Panc1 (cell line): ENCODE measurements around the gene ATP11A. TPM values are rescaled to one million over a fixed set of nuclear protein-coding genes. Genes with fewer than 3 reads are reported as not detected.

Source experiments
- ATAC-seq: fragments of 200-7000 bp; cut with Tn5 transposase; 2 replicates; pipeline ENCODE4 v1.9.1; 2020; ENCODE audit warnings: mild to moderate bottlenecking, moderate library complexity
- BruUV-seq: library from RNA; stranded (reverse); fragments of 400-500 nt; replicated peaks from 2 replicates; lab custom pipeline; 2021; lab: Mats Ljungman, UMichigan
- CTCF ChIA-PET: fragments of 300-600 bp; sonication (Branson Sonifier 250); formaldehyde crosslinking; loops from one replicate; lab custom pipeline; 2022; ENCODE audit warnings: antibody characterized with exemption; lab: Charles Lee
- POLR2A ChIA-PET: fragments of 300-600 bp; sonication (Branson Sonifier 250); formaldehyde crosslinking; loops from one replicate; lab custom pipeline; 2022; ENCODE audit warnings: antibody characterized with exemption; lab: Charles Lee
- DNase-seq: peaks from one replicate; pipeline ENCODE4 v3.0.0-alpha.2; 2010; ENCODE audit warnings: low read depth, low spot score
- H3K27ac ChIP-seq: 2 replicates; pipeline ENCODE4 v1.5.1; 2011; ENCODE audit warnings: mild to moderate bottlenecking, low read length, inconsistent platforms
- H3K27me3 ChIP-seq: fragments of 200-500 bp; sonication (Bioruptor generic); 2 replicates; pipeline ENCODE4 v1.6.0; 2014; ENCODE audit warnings: low read length, inconsistent platforms; ENCODE audit not compliant: control insufficient read depth, insufficient read depth
- H3K36me3 ChIP-seq: fragments of 200-500 bp; sonication (Bioruptor generic); 2 replicates; pipeline ENCODE4 v1.5.1; 2014; ENCODE audit warnings: inconsistent platforms, mild to moderate bottlenecking, low read length, moderate library complexity; ENCODE audit not compliant: control insufficient read depth, insufficient read depth
- H3K4me1 ChIP-seq: 2 replicates; pipeline ENCODE4 v1.5.1; 2011; ENCODE audit warnings: inconsistent platforms, mild to moderate bottlenecking, low read length, moderate library complexity; ENCODE audit not compliant: control insufficient read depth, insufficient read depth
- H3K4me3 ChIP-seq, 2 experiments: 2 replicates each; pipeline ENCODE4 v1.5.1; 2011 to 2012; ENCODE audit warnings: low read depth in 2 of 2, low read length in 2 of 2, mild to moderate bottlenecking in 2 of 2, inconsistent platforms in 1 of 2, moderate library complexity in 1 of 2
- H3K9me3 ChIP-seq: fragments of 200-500 bp; sonication (Bioruptor generic); 2 replicates; pipeline ENCODE4 v1.5.1; 2014; ENCODE audit warnings: low read depth, mild to moderate bottlenecking, inconsistent platforms, low read length, moderate library complexity; ENCODE audit not compliant: control insufficient read depth, insufficient read depth
- POLR2AphosphoS5 ChIP-seq: IDR thresholded peaks from 2 replicates; pipeline ENCODE4 v1.6.1; 2012; ENCODE audit warnings: mild to moderate bottlenecking, low read depth, low read length, moderate library complexity
- SIN3A ChIP-seq: IDR thresholded peaks from 2 replicates; pipeline ENCODE4 v1.6.1; 2012; ENCODE audit warnings: low read depth, mild to moderate bottlenecking, low read length, moderate library complexity, borderline replicate concordance; ENCODE audit not compliant: insufficient read depth
- TCF7L2 ChIP-seq: IDR thresholded peaks from 2 replicates; pipeline ENCODE4 v1.6.1; 2011; ENCODE audit warnings: mild to moderate bottlenecking, low read depth, low read length, inconsistent platforms
- in situ Hi-C: cut with HindIII; loops from 2 replicates; pipeline ENCODE4 v1.10.0; 2016; ENCODE audit warnings: low sequenced_read_pairs, low pct_unique_long_range_greater_than_20kb
- intact Hi-C: fragments of 100-400 bp; cut with micrococcal nuclease; formaldehyde crosslinking; loops from one replicate; pipeline ENCODE4 v1.10.0; 2022; ENCODE audit not compliant: unreplicated experiment
- total RNA-seq: library from RNA; stranded (reverse); gene quantifications from one replicate; pipeline ENCODE4 v1.2.1, GENCODE V29; 2021; ENCODE audit not compliant: unreplicated experiment
- TF ChIP-seq, protein P1 (sequence below), 2 experiments: IDR thresholded peaks; 2 replicates each; pipeline ENCODE4 v1.6.1; 2011 to 2012; ENCODE audit warnings: low read depth in 2 of 2, control low read depth in 1 of 2, low read length in 1 of 2, mild to moderate bottlenecking in 1 of 2, moderate library complexity in 1 of 2; ENCODE audit not compliant: insufficient read depth in 1 of 2
- TF ChIP-seq, protein P2 (sequence below): fragments of 450-650 bp; IDR thresholded peaks from 2 replicates; pipeline ENCODE4 v1.5.1; 2017; ENCODE audit warnings: mild to moderate bottlenecking

Gene ATP11A
- total RNA-seq, 1 experiment from 2014 or later, result 85.8 TPM

DNA sequence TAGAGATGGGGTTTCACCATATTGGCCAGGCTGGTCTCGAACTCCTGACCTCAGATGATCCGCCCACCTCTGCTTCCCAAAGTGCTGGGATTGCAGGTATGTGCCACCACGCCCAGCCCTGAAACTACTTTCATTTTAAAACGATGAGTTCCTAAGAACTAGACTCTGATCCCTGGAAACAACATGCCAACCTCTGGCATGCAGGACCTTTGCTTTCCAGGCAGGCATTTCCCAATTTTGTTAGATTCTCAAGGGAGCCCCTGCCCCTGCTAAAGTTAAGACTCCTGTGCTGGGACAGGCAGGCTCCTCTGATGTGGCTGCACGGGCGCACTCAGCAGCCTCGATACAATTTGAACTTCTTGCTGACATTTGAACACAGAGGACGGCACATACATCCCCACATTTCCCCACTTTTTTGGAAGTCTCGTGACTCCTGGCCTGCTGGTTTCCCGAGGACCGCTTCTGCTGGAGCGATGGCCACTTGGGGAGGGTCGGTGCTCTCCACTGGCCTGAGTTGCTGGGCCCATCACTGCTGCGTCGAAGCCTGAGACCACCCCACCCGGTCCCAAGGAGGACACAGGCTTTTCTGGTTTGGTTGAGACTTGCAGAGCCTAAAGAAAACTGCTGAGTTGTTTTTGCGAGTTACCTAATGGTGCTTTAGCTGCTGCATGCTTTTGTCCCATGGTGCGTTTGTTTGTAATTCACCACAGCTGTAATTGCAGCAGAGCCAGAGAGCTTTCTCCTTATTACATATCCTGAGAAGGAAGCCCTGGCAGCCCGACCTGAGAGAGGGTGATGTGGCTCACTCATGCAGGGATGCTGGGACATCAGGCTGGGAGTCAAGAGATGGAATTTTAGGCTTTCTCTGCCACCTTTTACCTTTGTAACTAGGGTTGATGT, 8.2 kb downstream of the ATP11A start:
- H3K9me3 ChIP-seq, result no peaks in the 10 kb centered on the region
- TF ChIP-seq TCF7L2, result no peak
- no peak for TF ChIP-seq SIN3A
- no peak for TF ChIP-seq POLR2AphosphoS5
- TF ChIP-seq, protein P1, sequence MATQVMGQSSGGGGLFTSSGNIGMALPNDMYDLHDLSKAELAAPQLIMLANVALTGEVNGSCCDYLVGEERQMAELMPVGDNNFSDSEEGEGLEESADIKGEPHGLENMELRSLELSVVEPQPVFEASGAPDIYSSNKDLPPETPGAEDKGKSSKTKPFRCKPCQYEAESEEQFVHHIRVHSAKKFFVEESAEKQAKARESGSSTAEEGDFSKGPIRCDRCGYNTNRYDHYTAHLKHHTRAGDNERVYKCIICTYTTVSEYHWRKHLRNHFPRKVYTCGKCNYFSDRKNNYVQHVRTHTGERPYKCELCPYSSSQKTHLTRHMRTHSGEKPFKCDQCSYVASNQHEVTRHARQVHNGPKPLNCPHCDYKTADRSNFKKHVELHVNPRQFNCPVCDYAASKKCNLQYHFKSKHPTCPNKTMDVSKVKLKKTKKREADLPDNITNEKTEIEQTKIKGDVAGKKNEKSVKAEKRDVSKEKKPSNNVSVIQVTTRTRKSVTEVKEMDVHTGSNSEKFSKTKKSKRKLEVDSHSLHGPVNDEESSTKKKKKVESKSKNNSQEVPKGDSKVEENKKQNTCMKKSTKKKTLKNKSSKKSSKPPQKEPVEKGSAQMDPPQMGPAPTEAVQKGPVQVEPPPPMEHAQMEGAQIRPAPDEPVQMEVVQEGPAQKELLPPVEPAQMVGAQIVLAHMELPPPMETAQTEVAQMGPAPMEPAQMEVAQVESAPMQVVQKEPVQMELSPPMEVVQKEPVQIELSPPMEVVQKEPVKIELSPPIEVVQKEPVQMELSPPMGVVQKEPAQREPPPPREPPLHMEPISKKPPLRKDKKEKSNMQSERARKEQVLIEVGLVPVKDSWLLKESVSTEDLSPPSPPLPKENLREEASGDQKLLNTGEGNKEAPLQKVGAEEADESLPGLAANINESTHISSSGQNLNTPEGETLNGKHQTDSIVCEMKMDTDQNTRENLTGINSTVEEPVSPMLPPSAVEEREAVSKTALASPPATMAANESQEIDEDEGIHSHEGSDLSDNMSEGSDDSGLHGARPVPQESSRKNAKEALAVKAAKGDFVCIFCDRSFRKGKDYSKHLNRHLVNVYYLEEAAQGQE (IDR thresholded peaks at IDR 0.05; ENCODE audit: insufficient read depth in 1 of 2, low read depth in 2 of 2, low read length in 1 of 2), result no peak
- TF ChIP-seq, protein P2, sequence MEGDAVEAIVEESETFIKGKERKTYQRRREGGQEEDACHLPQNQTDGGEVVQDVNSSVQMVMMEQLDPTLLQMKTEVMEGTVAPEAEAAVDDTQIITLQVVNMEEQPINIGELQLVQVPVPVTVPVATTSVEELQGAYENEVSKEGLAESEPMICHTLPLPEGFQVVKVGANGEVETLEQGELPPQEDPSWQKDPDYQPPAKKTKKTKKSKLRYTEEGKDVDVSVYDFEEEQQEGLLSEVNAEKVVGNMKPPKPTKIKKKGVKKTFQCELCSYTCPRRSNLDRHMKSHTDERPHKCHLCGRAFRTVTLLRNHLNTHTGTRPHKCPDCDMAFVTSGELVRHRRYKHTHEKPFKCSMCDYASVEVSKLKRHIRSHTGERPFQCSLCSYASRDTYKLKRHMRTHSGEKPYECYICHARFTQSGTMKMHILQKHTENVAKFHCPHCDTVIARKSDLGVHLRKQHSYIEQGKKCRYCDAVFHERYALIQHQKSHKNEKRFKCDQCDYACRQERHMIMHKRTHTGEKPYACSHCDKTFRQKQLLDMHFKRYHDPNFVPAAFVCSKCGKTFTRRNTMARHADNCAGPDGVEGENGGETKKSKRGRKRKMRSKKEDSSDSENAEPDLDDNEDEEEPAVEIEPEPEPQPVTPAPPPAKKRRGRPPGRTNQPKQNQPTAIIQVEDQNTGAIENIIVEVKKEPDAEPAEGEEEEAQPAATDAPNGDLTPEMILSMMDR, result no peak
- H3K4me3 ChIP-seq, result no peak overlapping the region
- CTCF ChIA-PET, result no interaction called here
- no peak for DNase-seq
- intact Hi-C loops (no loop called here), in situ Hi-C loops (no loop called here)
- no peak for ATAC-seq
- POLR2A ChIA-PET, result no interaction called here
- peaks cover 26% of the 10 kb centered on the region for H3K4me1 ChIP-seq
- no peaks in the 10 kb centered on the region; the same call in 1 of the 2 replicates for H3K36me3 ChIP-seq
- no peaks in the 10 kb centered on the region for H3K27me3 ChIP-seq
- BruUV-seq, result no TSS peak
- H3K27ac ChIP-seq, result peak overlapping the region; percentile 29; the same call in 1 of the 2 replicates

DNA sequence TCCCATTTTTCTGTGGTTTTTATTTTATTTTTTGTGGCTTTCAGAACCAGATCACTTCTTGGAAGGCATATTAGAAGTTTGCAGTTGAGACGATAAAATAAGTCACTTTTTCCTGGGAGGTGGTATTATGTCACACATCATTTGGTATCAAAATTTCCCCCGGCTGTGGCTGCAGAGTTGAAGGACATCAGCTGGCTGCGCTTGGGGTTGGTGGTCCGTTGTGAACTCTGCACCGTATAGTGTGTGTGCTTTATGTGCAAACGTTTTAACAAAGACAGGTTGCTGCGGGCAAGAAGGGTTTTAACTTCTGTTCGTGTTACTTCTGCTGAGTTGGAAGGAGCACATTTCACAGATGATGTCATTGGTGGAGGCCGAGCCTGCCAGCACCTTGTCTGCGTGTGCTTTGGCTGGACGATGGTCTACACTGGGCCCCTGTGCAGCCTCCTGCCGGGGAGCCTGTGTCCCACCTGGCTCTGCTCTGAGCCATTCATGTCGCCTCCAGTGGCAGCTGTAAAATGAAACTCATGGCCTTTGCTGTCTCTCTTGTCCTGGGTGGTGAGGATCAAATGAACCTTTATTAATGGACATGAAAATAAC, 9.6 kb downstream of the ATP11A start:
- H3K27ac ChIP-seq, result 0 out of 2 replicates have a peak overlapping the region, but pooled peaks have one; percentile 23
- peaks cover 31% of the 10 kb centered on the region for H3K4me1 ChIP-seq
- no peak overlapping the region for H3K4me3 ChIP-seq
- no TSS peak for BruUV-seq
- H3K27me3 ChIP-seq, result no peaks in the 10 kb centered on the region
- ChIA-PET POLR2A (no interaction called here), CTCF (no interaction called here)
- in situ Hi-C loops (no loop called here), intact Hi-C loops (no loop called here)
- H3K36me3 ChIP-seq, result no peaks in the 10 kb centered on the region; the same call in 1 of the 2 replicates
- ATAC-seq (no peak), DNase-seq (no peak)
- TF ChIP-seq, protein P2, result no peak
- TF ChIP-seq POLR2AphosphoS5 (no peak), TCF7L2 (no peak), SIN3A (no peak)
- TF ChIP-seq, protein P1 (IDR thresholded peaks at IDR 0.05; ENCODE audit: insufficient read depth in 1 of 2, low read depth in 2 of 2, low read length in 1 of 2), result no peak
- no peaks in the 10 kb centered on the region for H3K9me3 ChIP-seq
